Ammon's horn (tissue), 1 donor: ENCODE results near the gene RASGRF1.

Experiments used
- DNase-seq: peaks from one replicate; pipeline ENCODE4 v3.0.0-alpha.2; 2016; ENCODE audit warnings: low spot score

The RASGRF1 gene

DNA sequence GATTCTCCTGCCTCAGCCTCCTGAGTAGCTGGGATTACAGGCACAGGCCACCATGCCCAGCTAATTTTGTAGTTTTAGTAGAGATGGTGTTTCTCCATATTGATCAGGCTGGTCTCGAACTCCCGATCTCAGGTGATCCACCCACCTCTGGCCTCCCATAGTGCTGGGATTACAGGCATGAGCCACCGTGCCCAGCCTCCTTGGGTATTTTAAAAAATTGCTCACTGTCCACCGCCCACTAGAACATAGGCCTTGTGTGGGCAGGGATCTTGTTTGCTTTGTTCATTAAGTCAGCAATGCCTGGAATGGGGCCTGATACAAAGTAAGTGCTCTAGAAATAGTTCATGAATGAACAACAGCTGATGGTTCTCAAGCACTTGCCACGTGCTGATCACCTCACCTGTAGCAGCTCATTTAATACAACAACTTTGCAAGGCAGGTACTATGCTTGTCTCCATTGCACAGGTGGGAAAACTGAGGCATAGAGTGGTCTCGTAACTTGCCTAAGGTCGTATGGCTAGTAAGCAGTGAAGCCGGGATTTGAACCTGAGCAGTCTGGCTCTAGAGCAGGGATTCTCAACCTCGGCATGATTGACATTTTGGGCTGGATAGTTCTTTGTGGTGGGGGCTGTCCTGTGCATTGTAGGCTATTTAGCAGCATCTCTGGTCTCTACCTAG lies 133.0 kb downstream of the RASGRF1 start:
- no peak for DNase-seq

DNA sequence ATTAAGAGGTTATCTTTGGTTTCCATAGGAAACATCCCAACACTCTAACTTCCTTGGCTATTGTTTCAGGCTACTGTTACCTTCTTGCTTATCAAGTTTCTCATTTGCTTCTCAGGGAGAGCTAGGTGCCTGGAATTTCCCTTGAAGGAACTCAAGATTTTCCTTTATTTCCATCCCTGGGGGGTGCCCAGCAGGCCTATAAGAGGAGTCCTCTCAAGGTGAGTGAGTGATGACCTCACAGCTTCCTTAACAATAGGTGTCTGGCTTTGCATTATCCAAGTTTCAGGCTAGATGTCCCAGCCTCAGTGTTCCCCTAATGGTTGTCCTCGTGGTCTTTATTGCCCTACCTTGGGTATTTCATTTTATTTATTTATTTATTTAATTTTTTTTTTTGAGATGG lies 133.6 kb downstream of the RASGRF1 start:
- no peak for DNase-seq

- no peak for DNase-seq
Measured at GRCh38 chr15:78955355-78955754, 135.2 kb downstream of the RASGRF1 start.

DNA sequence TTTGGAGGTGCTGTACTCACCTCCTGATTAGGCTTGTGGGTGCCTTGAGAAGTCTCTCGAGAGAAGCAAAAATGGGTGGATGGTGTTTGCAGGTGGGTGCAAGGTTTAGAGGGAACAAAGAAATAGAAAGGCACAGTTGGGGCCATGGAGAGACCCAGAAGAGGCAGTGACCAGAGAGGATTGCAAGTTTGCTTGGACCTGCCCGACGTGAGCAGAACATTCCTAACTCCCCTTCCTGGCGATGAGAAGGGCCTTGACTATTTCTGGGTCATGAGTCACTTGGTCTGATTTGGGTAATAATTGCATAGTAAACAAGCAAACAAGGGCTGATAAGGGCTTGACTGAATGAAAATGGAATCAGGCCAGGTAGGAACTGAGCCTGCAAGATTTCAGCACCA lies 138.7 kb downstream of the RASGRF1 start:
- DNase-seq, result no peak

DNA sequence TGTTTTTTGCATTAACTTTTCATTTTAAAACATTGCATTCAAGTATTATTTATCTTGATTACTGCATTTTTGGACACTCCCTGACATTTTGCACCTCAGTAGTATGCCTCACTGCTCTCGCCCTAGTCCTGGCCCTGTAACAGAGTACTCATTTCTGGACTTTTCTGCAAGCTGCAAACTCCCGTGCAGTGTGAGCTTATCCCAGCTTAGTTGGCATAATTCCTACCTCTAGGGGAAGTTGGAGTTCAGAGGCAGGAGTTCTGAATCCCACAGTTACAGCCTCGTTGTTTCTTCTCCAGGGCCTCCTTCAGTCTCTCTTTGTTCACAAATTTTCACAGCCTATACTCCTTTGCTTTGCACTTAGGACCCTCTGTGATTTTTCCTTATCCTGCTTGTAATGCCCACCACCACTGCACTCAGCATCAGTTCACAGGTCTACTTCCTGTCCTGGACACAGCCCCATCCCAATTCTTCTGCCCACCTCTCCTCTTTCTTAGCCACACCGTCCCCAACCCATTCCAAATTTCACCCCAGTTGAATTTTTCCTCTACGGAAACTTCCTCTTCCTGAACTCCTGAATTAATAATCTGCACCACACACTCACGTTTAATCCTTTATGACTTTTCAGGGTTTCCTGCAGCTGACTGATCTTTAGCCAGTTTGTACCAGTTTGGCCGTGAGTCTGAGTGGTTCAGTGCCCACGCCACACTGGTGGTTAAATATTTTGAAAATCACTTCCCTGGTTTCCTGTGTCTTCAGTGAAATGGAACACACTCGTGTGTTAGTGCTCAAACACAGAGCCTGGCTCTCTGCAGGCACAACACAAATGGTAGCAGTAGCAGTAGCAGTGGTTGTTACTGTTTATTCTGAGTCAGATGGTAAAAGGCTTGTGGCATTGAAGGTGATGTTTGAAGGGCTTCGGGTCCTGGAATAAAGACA lies 139.4 kb downstream of the RASGRF1 start:
- DNase-seq, result no peak

DNA sequence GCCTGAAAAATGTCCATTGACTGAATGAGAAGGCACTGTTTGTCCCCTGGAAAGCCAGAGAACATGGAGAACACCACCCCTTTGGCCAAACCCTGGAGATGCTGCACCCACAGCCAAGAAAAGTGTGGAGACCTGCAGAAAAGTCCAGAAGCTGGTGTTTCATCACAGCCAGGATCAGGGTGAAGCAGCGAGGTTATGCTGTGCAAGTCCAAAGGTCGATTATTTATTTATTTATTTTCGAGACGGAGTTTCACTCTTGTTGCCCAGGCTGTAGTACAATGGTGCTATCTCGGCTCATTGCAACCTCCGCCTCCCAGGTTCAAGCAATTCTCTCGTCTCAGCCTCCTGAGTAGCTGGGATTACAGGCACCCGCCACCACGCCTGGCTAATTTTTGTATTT lies 140.2 kb downstream of the RASGRF1 start:
- DNase-seq, result no peak

DNA sequence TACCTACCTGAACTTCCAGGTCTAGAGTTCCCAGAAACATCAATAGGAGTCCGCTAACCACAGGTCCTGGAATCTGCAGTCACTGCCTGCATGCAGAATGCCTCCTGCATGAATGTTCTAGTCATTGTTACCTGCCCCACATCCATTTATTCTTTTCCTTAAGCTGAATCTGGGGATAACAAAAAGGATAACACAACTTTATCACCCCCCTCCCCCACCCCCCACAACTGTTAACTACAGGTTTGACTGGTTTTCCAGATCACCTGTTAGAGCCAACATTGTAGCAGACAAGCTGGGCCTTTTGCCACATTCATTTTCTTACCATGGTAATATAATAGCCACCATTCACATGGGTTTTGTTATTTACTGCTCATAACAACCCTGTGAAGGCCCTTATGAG lies 141.1 kb downstream of the RASGRF1 start:
- no peak for DNase-seq

DNA sequence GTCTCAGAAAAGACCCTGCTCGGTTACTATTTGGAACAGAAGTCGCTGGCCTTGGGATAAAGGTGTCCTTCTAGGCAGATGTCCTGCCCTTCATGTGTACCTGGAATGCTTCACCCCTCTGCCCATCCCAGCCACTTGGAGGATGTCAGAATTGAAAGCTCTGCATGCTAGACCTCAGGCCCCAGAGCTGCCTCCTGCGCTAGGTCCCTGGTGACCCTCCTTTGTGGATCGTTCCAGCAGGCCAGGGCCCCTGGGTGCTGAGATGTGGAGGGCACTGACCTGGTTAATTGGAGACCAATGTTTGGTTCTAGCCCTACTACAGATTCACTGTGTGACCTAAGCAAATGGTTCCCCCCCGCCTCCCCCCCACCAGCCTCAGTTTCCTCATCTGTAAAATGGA lies 143.1 kb downstream of the RASGRF1 start:
- no peak for DNase-seq

DNA sequence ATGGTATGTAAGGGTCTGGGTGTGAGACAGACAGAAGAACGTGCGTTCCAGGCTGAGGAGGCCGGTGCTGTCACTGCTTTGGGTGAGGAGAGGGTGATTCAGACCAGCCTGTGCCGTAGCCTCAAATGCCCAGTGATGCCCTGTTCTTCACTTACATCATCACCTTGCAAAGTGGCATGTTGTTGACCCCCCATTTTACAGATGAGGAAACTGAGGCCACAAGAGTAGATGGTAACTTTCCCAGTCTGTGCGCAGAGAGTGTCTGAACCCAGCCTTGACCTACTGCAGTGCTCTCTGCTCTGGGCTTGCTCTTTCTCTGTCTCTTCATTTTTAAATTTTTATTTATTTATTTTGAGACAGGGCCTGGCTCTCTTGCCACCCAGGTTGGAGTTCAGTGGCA lies 144.1 kb downstream of the RASGRF1 start:
- DNase-seq, result no peak

GRCh38 chr15:78944669-78945407 lies 145.7 kb downstream of the RASGRF1 start, which contains the start of gene CTSH:
Gene CTSH, minus strand, starts transcription at chr15:78945046. Its CDS starts 65 bp downstream, at chr15:78944981.
- DNase-seq, result peak; percentile 84

GRCh38 chr15:78944202-78944625 lies 146.4 kb downstream of the RASGRF1 start:
- no peak for DNase-seq

GRCh38 chr15:78943692-78944091 lies 146.9 kb downstream of the RASGRF1 start:
- no peak for DNase-seq

- no peak for DNase-seq
Measured at GRCh38 chr15:78942741-78943140, 147.8 kb downstream of the RASGRF1 start.

DNA sequence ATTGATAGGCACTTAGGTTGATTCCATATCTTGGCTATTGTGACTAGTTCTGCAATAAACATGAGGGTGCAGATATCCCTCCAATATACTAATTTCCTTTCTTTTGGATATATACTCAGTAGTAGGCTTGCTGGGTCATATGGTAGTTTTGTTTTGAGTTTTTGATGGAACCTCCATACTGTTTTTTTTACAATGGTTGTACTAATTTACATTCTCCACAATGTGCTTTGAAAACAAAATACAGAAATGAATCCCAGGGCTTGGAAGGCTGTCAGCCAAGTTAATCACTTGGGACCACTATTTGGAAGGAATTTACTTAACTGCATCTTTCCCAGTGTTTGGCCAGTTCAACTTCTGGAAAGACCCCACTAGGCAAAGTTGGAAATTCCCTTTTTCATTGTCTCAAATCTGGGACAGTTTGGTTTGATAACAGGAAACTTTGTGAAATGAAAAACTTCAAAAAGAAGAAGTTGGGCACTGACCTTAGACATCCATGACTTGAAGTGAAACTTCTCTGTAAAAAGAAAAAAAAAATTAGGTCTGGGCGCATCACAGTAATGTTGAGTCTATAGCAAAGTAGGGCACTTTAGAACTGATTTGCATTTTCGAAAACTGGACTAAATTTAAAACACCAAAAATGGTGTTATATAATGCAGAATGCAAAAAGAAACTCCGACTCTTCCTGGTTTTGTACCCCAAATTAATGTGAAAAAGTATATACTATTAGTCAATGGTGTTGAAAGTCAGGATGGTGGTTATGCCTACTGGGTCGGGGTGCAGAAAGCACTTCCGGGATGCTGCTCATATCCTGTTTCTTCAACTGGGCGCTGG lies 151.7 kb downstream of the RASGRF1 start:
- DNase-seq, result no peak

DNA sequence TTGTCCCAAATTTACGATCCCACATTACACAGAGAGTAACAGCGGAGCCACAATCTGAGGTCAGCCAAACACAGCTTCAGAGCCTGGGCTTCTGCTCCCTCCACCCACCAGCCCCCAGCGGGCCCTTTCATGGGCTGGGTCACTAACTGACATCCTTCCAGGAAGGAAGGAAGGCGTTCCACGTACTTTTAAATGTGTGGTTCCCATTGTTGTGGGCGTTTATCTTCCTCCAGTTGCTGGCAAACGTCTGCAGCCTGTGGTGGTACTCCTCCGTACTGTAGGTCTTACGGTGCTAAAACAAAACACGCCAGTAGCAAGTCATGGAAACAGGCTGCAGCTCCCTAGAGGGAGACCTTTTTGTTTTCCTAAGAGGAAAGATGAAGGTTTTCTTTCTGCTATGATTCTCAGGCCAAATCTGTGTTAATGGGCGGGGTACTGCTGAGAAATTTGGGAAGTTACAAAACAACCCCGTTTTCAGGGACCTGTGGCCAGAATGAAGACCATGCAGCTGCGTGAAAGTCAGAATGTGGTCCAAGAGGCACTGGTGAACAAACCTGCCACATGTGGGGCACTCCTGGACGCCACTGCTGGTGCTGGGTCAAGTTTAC lies 153.3 kb downstream of the RASGRF1 start:
- DNase-seq, result no peak

DNA sequence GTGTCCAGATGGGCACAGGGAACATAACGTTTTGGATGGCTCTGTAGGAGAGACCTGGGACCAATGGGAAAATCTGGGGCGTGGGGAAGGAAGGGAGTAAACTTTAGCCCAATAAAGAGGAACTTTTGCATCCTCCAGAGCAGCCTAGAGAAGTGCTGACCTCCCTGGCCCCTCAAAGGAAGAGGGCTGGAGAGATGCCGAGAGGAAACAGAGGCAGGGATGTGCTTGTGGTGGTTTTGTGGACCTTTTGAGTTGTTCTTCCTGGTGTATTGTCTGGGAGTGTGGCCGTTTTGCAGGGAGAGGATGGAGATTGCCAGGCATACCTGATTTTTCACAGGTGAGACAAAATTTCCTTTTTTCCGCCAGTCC lies 155.9 kb downstream of the RASGRF1 start:
- DNase-seq, result no peak

DNA sequence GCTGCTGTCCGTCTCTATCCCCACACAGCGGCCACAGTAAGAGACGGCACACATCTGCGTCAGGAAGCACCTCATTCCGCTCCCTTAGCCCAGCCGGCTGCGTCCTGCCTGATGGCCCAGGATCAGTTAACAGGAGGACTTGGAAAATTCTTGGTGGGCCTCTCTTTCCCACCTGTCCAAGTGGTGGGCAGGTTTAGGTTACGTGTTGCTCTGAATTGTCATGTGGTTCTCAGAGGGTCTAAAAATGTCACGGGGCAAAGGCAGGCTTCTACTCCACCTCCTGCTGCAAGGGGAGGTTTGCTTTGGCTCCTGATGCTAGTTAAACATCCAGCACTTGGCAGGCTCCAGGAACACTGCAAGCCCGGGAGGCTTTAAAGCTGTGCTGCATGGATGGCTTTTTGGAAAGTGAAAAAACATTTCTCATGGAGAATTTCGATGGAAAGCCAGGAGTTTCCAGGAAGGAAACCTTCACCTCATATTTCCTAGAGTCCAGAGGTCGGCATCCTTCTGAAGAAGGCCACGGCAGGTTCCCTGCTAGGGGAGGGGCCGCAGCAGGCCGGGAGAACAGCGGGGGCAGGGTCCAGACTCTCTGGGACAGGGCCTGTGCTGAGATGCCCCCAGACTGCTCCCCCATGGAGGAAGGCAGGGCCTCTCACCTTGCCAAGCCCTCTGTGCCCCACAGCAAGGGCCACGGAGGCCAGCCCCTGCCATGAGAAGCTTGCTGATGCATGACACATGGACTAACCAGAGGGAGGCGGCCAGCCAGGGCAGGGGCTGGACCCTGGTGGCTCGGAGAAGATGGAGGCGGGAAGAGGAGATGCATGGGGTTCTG lies 156.5 kb downstream of the RASGRF1 start:
- DNase-seq, result peak; percentile 68

GRCh38 chr15:78933187-78933822 lies 157.3 kb downstream of the RASGRF1 start:
- DNase-seq, result no peak

GRCh38 chr15:78932258-78932808 lies 158.2 kb downstream of the RASGRF1 start:
- DNase-seq, result no peak
